Measurements from ENCODE around the gene CREBBP.

- TF ChIP-seq REST (IDR thresholded peaks at IDR 0.05; ENCODE audit: insufficient read depth in 1 of 2, low read depth in 2 of 2, low read length in 2 of 2) = no peak
- no peak for TF ChIP-seq FOXP2 (optimal IDR thresholded peaks at IDR 0.05; ENCODE audit: borderline replicate concordance, extremely low read depth, extremely low read length, insufficient read depth)
Measured at GRCh38 chr16:3780570-3780969, 99.9 kb downstream of the CREBBP start.
